Ovary (tissue), 9 donors: ENCODE measurements around the gene CEP57L1. TPM values are rescaled to one million over a fixed set of nuclear protein-coding genes. Genes with fewer than 3 reads are reported as not detected.
A peak's percentile ranks its signal among the peaks of the same experiment; 100 is the strongest.

Experiments used
- DNase-seq, 5 donors: peaks; one replicate each; pipeline ENCODE4 v3.0.0-alpha.2; 2019 to 2020
- H3K27ac ChIP-seq, 2 donors: fragments of 200-600 bp; one replicate each; pipeline versions ENCODE4 v1.5.1 to v1.8.0; 2019 to 2022
- H3K27me3 ChIP-seq: fragments of 200-600 bp; one replicate; pipeline ENCODE4 v1.8.0; 2022
- H3K36me3 ChIP-seq: fragments of 200-600 bp; sonication (generic); one replicate; pipeline ENCODE4 v1.5.1; 2019
- H3K4me1 ChIP-seq: one replicate; pipeline ENCODE4 v1.8.1; 2013; ENCODE audit warnings: mild to moderate bottlenecking, moderate library complexity; ENCODE audit not compliant: insufficient read depth
- H3K4me3 ChIP-seq: fragments of 200-600 bp; sonication (generic); one replicate; pipeline ENCODE4 v1.5.1; 2017
- H3K9me3 ChIP-seq, 2 donors: fragments of 200-600 bp in 1 of 2; sonication (generic) in 1 of 2; one replicate each; pipeline versions ENCODE4 v1.5.1 to v1.8.1; 2013 to 2019; ENCODE audit warnings: mild to moderate bottlenecking in 1 of 2, moderate library complexity in 1 of 2
- EP300 ChIP-seq: sonication (generic); formaldehyde crosslinking; IDR thresholded peaks from one replicate; pipeline ENCODE4 v1.6.1; 2017; ENCODE audit warnings: antibody characterized with exemption
- POLR2A ChIP-seq: fragments of 450-650 bp; IDR thresholded peaks from one replicate; pipeline ENCODE4 v1.6.1; 2017; ENCODE audit warnings: antibody characterized with exemption, mild to moderate bottlenecking, moderate library complexity
- WGBS, 3 donors: extraction: QIAGEN DNeasy Blood & Tissue Kit in 1 of 3; methylation state at CpG; one replicate each; pipeline versions ENCODE4 v1.1.5 to v1.1.7; 2013 to 2017; 5-methylcytosine and 5-hydroxymethylcytosine counted together
- intact Hi-C, 4 donors: fragments of 100-400 bp; cut with DNase I; formaldehyde crosslinking; loops; one replicate each; pipeline versions ENCODE4 v1.11.0 to v1.15.1; 2022 to 2023
- polyA plus RNA-seq, 2 donors: library from polyadenylated mRNA; stranded (reverse); fragments of 200-250 nt in 1 of 2; fragments of 350-450 nt in 1 of 2; fragmentation: Illumina TruSeq in 1 of 2; extraction: RNeasy Lipid Tissue Mini Kit (QIAGEN cat#74804) in 1 of 2; gene quantifications; one replicate each; pipeline ENCODE4 v1.2.3, GENCODE V29; 2013 to 2014
- total RNA-seq, 7 donors: library from RNA; depleted of rRNA in 2 of 7; stranded (reverse); fragments of >200 nt in 2 of 7; fragmentation: NEBNext Ultra II Directional in 3 of 7; extraction: Animal tissue kit (Norgen Biotek cat#: 25700) in 3 of 7; gene quantifications; one replicate each; pipeline versions ENCODE4 v1.1.0 to v1.2.4, GENCODE V29; 2016 to 2023
- TF ChIP-seq, protein P1 (sequence below), 3 donors: fragments of 450-650 bp in 2 of 3; fragments of 200-600 bp in 1 of 3; IDR thresholded peaks; one replicate each; pipeline versions ENCODE4 v1.5.1 to v1.8.0; 2016 to 2022; ENCODE audit warnings: antibody characterized with exemption in 3 of 3, mild to moderate bottlenecking in 1 of 3
- donor health status: DM: no; HTN: no; CAD: no; lungs with moderate emphysema.
- donor health status: DM: no; HTN: no; CAD: no.
- donor health status: Bipolar disorder and iron deficiency.
- donor health status: DM: yes; HTN: yes; CAD: no.
- donor health status: DM: no; HTN: no; CAD: no.
- donor health status: DM: yes; HTN: yes; CAD: no.

Gene CEP57L1
- total and polyA plus RNA-seq, 9 donors = 4.9 to 12.6 (median 9.2) TPM

DNA sequence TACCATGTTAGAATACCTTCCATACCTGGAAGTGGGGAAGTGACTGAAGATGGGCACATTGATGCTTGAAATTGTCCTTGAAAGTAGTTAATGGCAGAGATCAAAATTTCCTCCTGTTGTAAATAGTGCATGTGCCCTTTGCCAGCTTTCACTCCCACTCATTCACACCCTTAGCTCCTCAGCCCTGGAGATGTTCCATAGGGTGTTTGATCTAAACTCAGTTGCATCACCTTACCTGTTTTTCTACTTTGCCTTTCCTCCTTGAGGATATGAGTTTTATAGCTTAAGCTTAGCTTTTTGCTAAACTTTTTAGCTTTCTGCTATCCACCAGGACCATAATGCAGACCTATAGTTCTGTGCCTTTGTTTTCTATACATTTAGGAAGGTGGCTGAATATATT, 69.0 kb downstream of the CEP57L1 start:
- Histone ChIP-seq H3K4me1 (no peaks in the 10 kb centered on the region), H3K27ac (no peak overlapping the region), H3K9me3 (no peaks in the 10 kb centered on the region), H3K36me3 (no peaks in the 10 kb centered on the region), H3K4me3 (no peak overlapping the region), H3K27me3 (no peaks in the 10 kb centered on the region)
- no peak for TF ChIP-seq POLR2A
- TF ChIP-seq EP300 = no peak
- TF ChIP-seq, protein P1, sequence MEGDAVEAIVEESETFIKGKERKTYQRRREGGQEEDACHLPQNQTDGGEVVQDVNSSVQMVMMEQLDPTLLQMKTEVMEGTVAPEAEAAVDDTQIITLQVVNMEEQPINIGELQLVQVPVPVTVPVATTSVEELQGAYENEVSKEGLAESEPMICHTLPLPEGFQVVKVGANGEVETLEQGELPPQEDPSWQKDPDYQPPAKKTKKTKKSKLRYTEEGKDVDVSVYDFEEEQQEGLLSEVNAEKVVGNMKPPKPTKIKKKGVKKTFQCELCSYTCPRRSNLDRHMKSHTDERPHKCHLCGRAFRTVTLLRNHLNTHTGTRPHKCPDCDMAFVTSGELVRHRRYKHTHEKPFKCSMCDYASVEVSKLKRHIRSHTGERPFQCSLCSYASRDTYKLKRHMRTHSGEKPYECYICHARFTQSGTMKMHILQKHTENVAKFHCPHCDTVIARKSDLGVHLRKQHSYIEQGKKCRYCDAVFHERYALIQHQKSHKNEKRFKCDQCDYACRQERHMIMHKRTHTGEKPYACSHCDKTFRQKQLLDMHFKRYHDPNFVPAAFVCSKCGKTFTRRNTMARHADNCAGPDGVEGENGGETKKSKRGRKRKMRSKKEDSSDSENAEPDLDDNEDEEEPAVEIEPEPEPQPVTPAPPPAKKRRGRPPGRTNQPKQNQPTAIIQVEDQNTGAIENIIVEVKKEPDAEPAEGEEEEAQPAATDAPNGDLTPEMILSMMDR (IDR thresholded peaks at IDR 0.05) = no peak
- no peak for DNase-seq
- intact Hi-C loops = no loop called here

DNA sequence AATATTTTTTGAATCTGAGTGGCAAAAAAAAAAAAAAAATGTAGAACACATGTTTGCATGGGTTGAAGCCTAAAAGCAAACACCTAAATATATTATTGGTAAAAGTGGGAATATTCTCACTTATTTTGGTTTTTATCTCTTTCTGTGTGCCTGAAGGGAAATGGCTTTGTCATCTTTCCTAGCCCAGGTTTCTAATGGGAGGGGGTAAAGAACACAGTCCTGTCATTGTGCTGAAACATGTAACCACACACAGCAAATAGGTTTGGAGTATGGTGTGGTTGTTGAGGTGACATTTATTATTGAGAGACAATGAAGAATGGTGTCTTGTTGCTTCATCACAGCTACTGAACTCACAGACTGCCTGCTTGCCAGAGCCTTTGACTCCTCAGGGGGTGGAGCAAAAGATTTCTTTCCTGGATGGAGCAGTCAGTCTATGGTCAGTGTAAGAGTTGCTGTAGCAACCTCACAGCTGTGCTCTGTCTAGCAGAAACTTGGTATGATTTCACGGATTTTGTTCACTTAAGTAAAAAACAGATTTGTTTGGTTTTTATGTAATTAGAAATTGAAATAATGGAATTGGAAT, 70.2 kb downstream of the CEP57L1 start:
- Histone ChIP-seq H3K9me3 (no peaks in the 10 kb centered on the region), H3K27me3 (no peaks in the 10 kb centered on the region), H3K4me3 (no peak overlapping the region), H3K27ac (no peak overlapping the region), H3K4me1 (no peaks in the 10 kb centered on the region), H3K36me3 (no peaks in the 10 kb centered on the region)
- 11 to 19% (median 12%) methylated on average over 1 of the region's 1 CpG for WGBS, 3 donors
- peak in 1 of 5 donors; percentile 55 for DNase-seq
- intact Hi-C loops = no loop called here
- TF ChIP-seq POLR2A (no peak), EP300 (no peak)
- TF ChIP-seq, protein P1 (IDR thresholded peaks at IDR 0.05) = no peak

DNA sequence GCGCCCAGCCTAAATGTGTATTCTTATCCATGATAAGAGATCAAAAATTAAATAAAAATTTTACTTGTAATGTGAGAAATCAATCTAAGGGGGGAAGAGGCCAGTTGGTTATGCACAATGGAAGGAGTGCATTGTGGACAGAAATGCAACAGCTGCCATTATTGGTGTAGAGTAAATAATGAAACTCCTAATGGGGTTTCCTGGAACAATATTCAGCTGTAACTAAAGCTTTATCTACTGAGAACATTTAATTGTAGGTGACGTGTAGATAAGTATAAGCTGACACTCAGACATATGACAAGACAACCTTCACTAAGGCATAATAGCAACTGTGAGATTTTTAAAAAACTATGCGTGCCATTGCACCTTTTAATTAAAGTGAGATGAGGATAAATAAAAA, 71.4 kb downstream of the CEP57L1 start:
- TF ChIP-seq, protein P1 (IDR thresholded peaks at IDR 0.05) = no peak
- TF ChIP-seq EP300 (no peak), POLR2A (no peak)
- Histone ChIP-seq H3K27me3 (no peaks in the 10 kb centered on the region), H3K36me3 (no peaks in the 10 kb centered on the region), H3K9me3 (no peaks in the 10 kb centered on the region), H3K4me3 (no peak overlapping the region), H3K27ac (no peak overlapping the region), H3K4me1 (no peaks in the 10 kb centered on the region)
- 95 to 97% (median 97%) methylated on average over 3 of the region's 3 CpGs for WGBS, 3 donors
- DNase-seq = no peak
- intact Hi-C loops = no loop called here

DNA sequence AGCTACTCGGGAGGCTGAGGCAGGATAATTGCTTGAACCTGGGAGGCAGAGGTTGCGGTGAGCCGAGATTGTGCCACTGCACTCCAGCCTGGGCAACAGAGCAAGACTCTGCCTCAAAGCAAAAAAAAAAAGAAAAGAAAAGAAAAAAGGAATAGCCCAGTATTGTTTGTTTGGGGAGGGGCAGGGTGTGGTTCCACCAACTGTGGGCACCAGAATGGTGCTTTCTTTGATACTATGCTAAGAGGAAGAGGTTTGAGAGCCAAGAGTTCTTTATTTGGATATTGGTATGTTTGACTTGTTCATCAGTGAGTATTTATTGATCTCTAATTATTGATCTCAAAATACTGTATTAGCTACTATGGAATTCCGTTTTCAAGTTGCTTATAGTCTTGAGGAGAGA, 72.3 kb downstream of the CEP57L1 start:
- H3K27me3 ChIP-seq = no peaks in the 10 kb centered on the region
- H3K27ac ChIP-seq = no peak overlapping the region
- DNase-seq = no peak
- H3K4me3 ChIP-seq = no peak overlapping the region
- 95 to 97% (median 96%) methylated on average over 4 of the region's 4 CpGs for WGBS, 3 donors
- H3K9me3 ChIP-seq = no peaks in the 10 kb centered on the region
- TF ChIP-seq EP300 (no peak), POLR2A (no peak)
- no peaks in the 10 kb centered on the region for H3K36me3 ChIP-seq
- H3K4me1 ChIP-seq = no peaks in the 10 kb centered on the region
- intact Hi-C loops = no loop called here

DNA sequence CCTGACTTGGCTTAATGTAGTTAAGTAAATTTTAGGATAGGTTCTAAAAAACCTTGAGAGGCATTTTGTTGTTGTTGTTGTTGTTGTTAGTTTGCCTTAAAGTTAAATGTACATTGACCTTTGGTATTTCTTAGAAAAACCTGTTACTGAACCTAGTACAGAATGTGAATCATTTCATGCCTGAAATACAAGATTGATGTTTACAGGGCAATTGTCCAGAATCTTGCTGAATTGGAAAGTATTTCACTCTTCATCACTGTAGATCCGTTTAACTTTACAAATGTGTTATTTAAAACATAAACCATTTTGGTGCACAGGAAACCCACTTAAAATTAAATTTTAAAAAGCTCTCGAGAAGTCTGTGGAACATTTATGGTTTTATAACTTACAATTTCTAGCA, 75.0 kb downstream of the CEP57L1 start:
- Histone ChIP-seq H3K4me3 (no peak overlapping the region), H3K9me3 (no peaks in the 10 kb centered on the region), H3K4me1 (no peaks in the 10 kb centered on the region), H3K27ac (no peak overlapping the region), H3K36me3 (no peaks in the 10 kb centered on the region), H3K27me3 (no peaks in the 10 kb centered on the region)
- TF ChIP-seq EP300 (no peak), POLR2A (no peak)
- TF ChIP-seq, protein P1 (IDR thresholded peaks at IDR 0.05) = no peak
- DNase-seq = no peak
- WGBS, 3 donors = 39 to 46% (median 44%) methylated on average over 2 of the region's 2 CpGs
- intact Hi-C loops = no loop called here
